Mucosa of stomach (tissue), 1 donor: ENCODE measurements around the gene ADRA2B.

Experiments
- H3K27me3 ChIP-seq: one replicate; pipeline ENCODE4 v1.7.0; 2013; ENCODE audit warnings: mild to moderate bottlenecking, low read length; ENCODE audit not compliant: control insufficient read depth, insufficient read depth
- H3K36me3 ChIP-seq: one replicate; pipeline ENCODE4 v1.7.0; 2013; ENCODE audit warnings: low read length; ENCODE audit not compliant: control insufficient read depth, insufficient read depth
- H3K4me1 ChIP-seq: one replicate; pipeline ENCODE4 v1.7.0; 2013; ENCODE audit warnings: mild to moderate bottlenecking, low read length; ENCODE audit not compliant: control insufficient read depth, insufficient read depth
- H3K4me3 ChIP-seq: one replicate; pipeline ENCODE4 v1.7.0; 2013; ENCODE audit warnings: low read length
- H3K9ac ChIP-seq: one replicate; pipeline ENCODE4 v1.7.0; 2013; ENCODE audit warnings: mild to moderate bottlenecking, low read length, moderate library complexity
- H3K9me3 ChIP-seq: one replicate; pipeline ENCODE4 v1.7.0; 2013; ENCODE audit warnings: mild to moderate bottlenecking, low read length, moderate library complexity; ENCODE audit not compliant: control insufficient read depth
- donor health status: Pancreatic carcinoma.

ADRA2B gene

GRCh38 chr2:96156011-96156820 lies 39.8 kb upstream of the ADRA2B start:
- Histone ChIP-seq H3K27me3 (no peaks in the 10 kb centered on the region), H3K9ac (no peak overlapping the region), H3K9me3 (no peaks in the 10 kb centered on the region), H3K36me3 (no peaks in the 10 kb centered on the region), H3K4me3 (no peak overlapping the region), H3K4me1 (no peaks in the 10 kb centered on the region)

GRCh38 chr2:96154506-96155380 lies 38.4 kb upstream of the ADRA2B start:
- H3K36me3 ChIP-seq: no peaks in the 10 kb centered on the region
- no peak overlapping the region for H3K9ac ChIP-seq
- H3K4me1 ChIP-seq: no peaks in the 10 kb centered on the region
- H3K9me3 ChIP-seq: no peaks in the 10 kb centered on the region
- no peak overlapping the region for H3K4me3 ChIP-seq
- no peaks in the 10 kb centered on the region for H3K27me3 ChIP-seq

GRCh38 chr2:96153991-96154431 lies 37.6 kb upstream of the ADRA2B start:
- no peaks in the 10 kb centered on the region for H3K4me1 ChIP-seq
- no peaks in the 10 kb centered on the region for H3K36me3 ChIP-seq
- H3K9me3 ChIP-seq: no peaks in the 10 kb centered on the region
- no peak overlapping the region for H3K9ac ChIP-seq
- no peak overlapping the region for H3K4me3 ChIP-seq
- H3K27me3 ChIP-seq: no peaks in the 10 kb centered on the region

- Histone ChIP-seq H3K9ac (no peak overlapping the region), H3K4me1 (peaks cover 4% of the 10 kb centered on the region)
Measured at GRCh38 chr2:96153291-96153713, 36.9 kb upstream of the ADRA2B start.

GRCh38 chr2:96152304-96153161 lies 36.2 kb upstream of the ADRA2B start:
- H3K4me3 ChIP-seq: no peak overlapping the region
- H3K9ac ChIP-seq: no peak overlapping the region
- H3K36me3 ChIP-seq: no peaks in the 10 kb centered on the region
- H3K27me3 ChIP-seq: no peaks in the 10 kb centered on the region
- no peaks in the 10 kb centered on the region for H3K9me3 ChIP-seq
- H3K4me1 ChIP-seq: peaks cover 6% of the 10 kb centered on the region

More at GRCh38 chr2:96153291-96153713, 36.9 kb upstream of the ADRA2B start:
- Histone ChIP-seq H3K4me3 (no peak overlapping the region), H3K36me3 (no peaks in the 10 kb centered on the region), H3K9me3 (no peaks in the 10 kb centered on the region), H3K27me3 (no peaks in the 10 kb centered on the region)

- Histone ChIP-seq H3K9me3 (no peaks in the 10 kb centered on the region), H3K9ac (no peak overlapping the region), H3K36me3 (no peaks in the 10 kb centered on the region), H3K4me3 (no peak overlapping the region), H3K4me1 (peaks cover 8% of the 10 kb centered on the region), H3K27me3 (no peaks in the 10 kb centered on the region)
Measured at GRCh38 chr2:96151595-96152303, 35.4 kb upstream of the ADRA2B start.

- Histone ChIP-seq H3K4me1 (peaks cover 16% of the 10 kb centered on the region), H3K9ac (no peak overlapping the region), H3K27me3 (no peaks in the 10 kb centered on the region), H3K4me3 (no peak overlapping the region), H3K36me3 (no peaks in the 10 kb centered on the region), H3K9me3 (no peaks in the 10 kb centered on the region)
Measured at GRCh38 chr2:96150791-96151594, 34.6 kb upstream of the ADRA2B start.

GRCh38 chr2:96150007-96150640 lies 33.8 kb upstream of the ADRA2B start:
- peaks cover 22% of the 10 kb centered on the region for H3K4me1 ChIP-seq
- H3K9me3 ChIP-seq: no peaks in the 10 kb centered on the region
- no peaks in the 10 kb centered on the region for H3K36me3 ChIP-seq
- no peaks in the 10 kb centered on the region for H3K27me3 ChIP-seq
- no peak overlapping the region for H3K9ac ChIP-seq
- no peak overlapping the region for H3K4me3 ChIP-seq

GRCh38 chr2:96148410-96149217 lies 32.2 kb upstream of the ADRA2B start:
- H3K27me3 ChIP-seq: no peaks in the 10 kb centered on the region
- no peak overlapping the region for H3K4me3 ChIP-seq
- H3K9me3 ChIP-seq: no peaks in the 10 kb centered on the region
- no peaks in the 10 kb centered on the region for H3K36me3 ChIP-seq
- H3K4me1 ChIP-seq: peaks cover 33% of the 10 kb centered on the region
- H3K9ac ChIP-seq: no peak overlapping the region
